Measurements from ENCODE around the gene IL1RAPL1.

IL1RAPL1 gene

DNA sequence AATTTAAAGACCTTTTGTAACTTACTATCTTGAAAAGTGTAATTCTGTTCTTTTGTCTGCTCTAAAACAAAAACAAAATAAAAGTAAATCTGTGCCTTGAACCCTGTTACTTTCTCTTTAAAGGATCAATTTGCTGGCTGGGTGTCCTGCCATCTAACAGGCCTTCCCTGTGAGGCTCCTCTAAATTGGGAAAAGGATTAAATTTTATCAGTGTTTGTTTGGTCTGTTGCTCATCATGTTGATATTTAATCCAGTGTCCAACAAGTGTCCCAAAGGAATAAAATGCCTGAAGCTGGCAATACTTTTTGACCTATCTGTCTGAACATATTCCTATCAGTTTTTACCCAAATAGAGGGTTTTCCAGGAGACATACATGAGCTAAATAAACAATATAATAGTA is 688.7 kb downstream of the IL1RAPL1 start:
- Histone ChIP-seq H3K4me2 (ENCODE audit: low read depth, low read length, poor library complexity, severe bottlenecking) (no peak overlapping the region), H3K9me2 (replicated peaks; ENCODE audit: insufficient read depth, low read length) (no peaks in the 10 kb centered on the region), H3K9me3 (ENCODE audit: insufficient read depth, low read length) (no peaks in the 10 kb centered on the region), H3K36me3 (ENCODE audit: low read length) (no peaks in the 10 kb centered on the region), H3F3A (ENCODE audit: insufficient read depth) (no peaks in the 10 kb centered on the region), H3K27me3 (ENCODE audit: low read length) (no peaks in the 10 kb centered on the region), H2AFZ (ENCODE audit: low read depth, low read length, severe bottlenecking) (no peak overlapping the region), H3K4me3 (ENCODE audit: insufficient read depth, low read length, poor library complexity, severe bottlenecking) (no peak overlapping the region), H3K79me2 (ENCODE audit: insufficient read depth, low read length) (no peaks in the 10 kb centered on the region), H3K27ac (ENCODE audit: low read depth, low read length) (no peak overlapping the region), H3K9ac (ENCODE audit: low read length) (no peak overlapping the region), H4K20me1 (ENCODE audit: low read depth, low read length) (no peaks in the 10 kb centered on the region)
- no peak for TF ChIP-seq EZH2phosphoT487 (conservative IDR thresholded peaks at IDR 0.05; ENCODE audit: low read length)
- TF ChIP-seq, protein P1, sequence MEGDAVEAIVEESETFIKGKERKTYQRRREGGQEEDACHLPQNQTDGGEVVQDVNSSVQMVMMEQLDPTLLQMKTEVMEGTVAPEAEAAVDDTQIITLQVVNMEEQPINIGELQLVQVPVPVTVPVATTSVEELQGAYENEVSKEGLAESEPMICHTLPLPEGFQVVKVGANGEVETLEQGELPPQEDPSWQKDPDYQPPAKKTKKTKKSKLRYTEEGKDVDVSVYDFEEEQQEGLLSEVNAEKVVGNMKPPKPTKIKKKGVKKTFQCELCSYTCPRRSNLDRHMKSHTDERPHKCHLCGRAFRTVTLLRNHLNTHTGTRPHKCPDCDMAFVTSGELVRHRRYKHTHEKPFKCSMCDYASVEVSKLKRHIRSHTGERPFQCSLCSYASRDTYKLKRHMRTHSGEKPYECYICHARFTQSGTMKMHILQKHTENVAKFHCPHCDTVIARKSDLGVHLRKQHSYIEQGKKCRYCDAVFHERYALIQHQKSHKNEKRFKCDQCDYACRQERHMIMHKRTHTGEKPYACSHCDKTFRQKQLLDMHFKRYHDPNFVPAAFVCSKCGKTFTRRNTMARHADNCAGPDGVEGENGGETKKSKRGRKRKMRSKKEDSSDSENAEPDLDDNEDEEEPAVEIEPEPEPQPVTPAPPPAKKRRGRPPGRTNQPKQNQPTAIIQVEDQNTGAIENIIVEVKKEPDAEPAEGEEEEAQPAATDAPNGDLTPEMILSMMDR (IDR thresholded peaks at IDR 0.05; ENCODE audit: insufficient read depth, low read length, poor library complexity, severe bottlenecking), result no peak

DNA sequence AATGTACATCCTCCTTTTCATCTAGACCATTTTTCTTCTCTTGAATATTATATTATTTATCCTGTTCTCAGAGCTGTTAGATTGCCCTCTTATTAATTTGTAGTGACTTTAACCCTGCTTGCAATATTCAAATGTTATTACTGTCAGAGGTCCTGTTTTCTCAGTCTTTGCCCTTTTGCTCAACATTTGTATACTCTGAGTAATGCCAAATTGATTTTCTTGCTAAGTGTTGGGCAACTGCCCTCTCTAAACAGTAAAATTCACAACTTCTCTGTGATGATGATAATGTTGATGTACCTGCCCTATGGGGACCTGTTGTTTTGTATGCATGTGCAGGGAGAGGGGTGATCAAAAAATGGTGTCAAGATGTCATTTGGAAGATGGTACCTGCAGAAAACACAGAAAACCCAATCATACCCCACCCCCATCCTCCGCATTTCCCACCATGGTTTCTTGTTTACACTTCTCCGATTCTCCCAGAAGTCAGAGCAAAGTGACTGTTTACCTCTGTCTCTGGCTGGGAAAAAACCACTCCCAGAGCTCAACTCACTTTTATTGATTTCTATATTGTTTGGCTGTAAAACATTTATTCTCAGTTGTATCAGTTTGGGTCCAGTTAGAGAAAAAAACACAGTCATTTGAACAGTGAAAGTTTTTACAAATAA is 694.0 kb downstream of the IL1RAPL1 start:
- Histone ChIP-seq H3K9me2 (replicated peaks; ENCODE audit: insufficient read depth, low read length) (no peaks in the 10 kb centered on the region), H3K4me3 (ENCODE audit: insufficient read depth, low read length, poor library complexity, severe bottlenecking) (no peak overlapping the region), H2AFZ (ENCODE audit: low read depth, low read length, severe bottlenecking) (no peak overlapping the region), H3K4me2 (ENCODE audit: low read depth, low read length, poor library complexity, severe bottlenecking) (no peak overlapping the region), H3K79me2 (ENCODE audit: insufficient read depth, low read length) (no peaks in the 10 kb centered on the region), H3K9ac (ENCODE audit: low read length) (no peak overlapping the region), H3K27ac (ENCODE audit: low read depth, low read length) (no peak overlapping the region), H4K20me1 (ENCODE audit: low read depth, low read length) (no peaks in the 10 kb centered on the region), H3F3A (ENCODE audit: insufficient read depth) (no peaks in the 10 kb centered on the region), H3K9me3 (ENCODE audit: insufficient read depth, low read length) (no peaks in the 10 kb centered on the region), H3K27me3 (ENCODE audit: low read length) (no peaks in the 10 kb centered on the region), H3K36me3 (ENCODE audit: low read length) (no peaks in the 10 kb centered on the region)
- no peak for TF ChIP-seq EZH2phosphoT487 (conservative IDR thresholded peaks at IDR 0.05; ENCODE audit: low read length)
- TF ChIP-seq, protein P1 (IDR thresholded peaks at IDR 0.05; ENCODE audit: insufficient read depth, low read length, poor library complexity, severe bottlenecking), result no peak

DNA sequence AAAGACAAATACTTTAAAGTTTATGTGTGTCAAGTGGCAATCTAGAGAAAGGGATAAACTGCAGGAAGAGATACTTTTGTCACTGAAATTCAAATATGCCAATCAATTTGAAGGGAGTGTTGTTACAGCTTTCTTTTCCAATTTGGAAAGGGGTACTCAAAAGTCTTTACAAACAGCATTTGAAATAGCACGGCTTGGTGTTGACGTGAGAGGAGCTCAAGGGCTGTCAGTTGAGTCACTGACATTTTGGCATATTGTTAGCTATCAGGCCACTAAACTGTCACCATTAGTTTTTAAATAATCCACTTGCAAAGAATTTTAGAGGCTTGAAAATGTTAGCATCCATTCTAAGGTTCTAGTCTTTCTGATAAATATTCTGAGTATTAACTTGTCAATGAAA is 698.4 kb downstream of the IL1RAPL1 start:
- no peaks in the 10 kb centered on the region for H3K36me3 ChIP-seq (ENCODE audit: low read length)
- no peaks in the 10 kb centered on the region for H3K9me2 ChIP-seq (replicated peaks; ENCODE audit: insufficient read depth, low read length)
- no peaks in the 10 kb centered on the region for H3F3A ChIP-seq (ENCODE audit: insufficient read depth)
- H3K79me2 ChIP-seq (ENCODE audit: insufficient read depth, low read length), result no peaks in the 10 kb centered on the region
- H3K4me2 ChIP-seq (ENCODE audit: low read depth, low read length, poor library complexity, severe bottlenecking), result no peak overlapping the region
- no peaks in the 10 kb centered on the region for H4K20me1 ChIP-seq (ENCODE audit: low read depth, low read length)
- no peak overlapping the region for H2AFZ ChIP-seq (ENCODE audit: low read depth, low read length, severe bottlenecking)
- TF ChIP-seq, protein P1 (IDR thresholded peaks at IDR 0.05; ENCODE audit: insufficient read depth, low read length, poor library complexity, severe bottlenecking), result no peak
- TF ChIP-seq EZH2phosphoT487 (conservative IDR thresholded peaks at IDR 0.05; ENCODE audit: low read length), result no peak
- H3K4me3 ChIP-seq (ENCODE audit: insufficient read depth, low read length, poor library complexity, severe bottlenecking), result no peak overlapping the region
- no peak overlapping the region for H3K9ac ChIP-seq (ENCODE audit: low read length)
- H3K27me3 ChIP-seq (ENCODE audit: low read length), result no peaks in the 10 kb centered on the region
- no peaks in the 10 kb centered on the region for H3K9me3 ChIP-seq (ENCODE audit: insufficient read depth, low read length)
- no peak overlapping the region for H3K27ac ChIP-seq (ENCODE audit: low read depth, low read length)
